GM12801 (cell line): Measurements from ENCODE around the gene MEPCE.

ENCODE experiments used
- CTCF ChIP-seq: IDR thresholded peaks from one replicate; pipeline ENCODE4 v1.5.1; 2011; ENCODE audit warnings: control low read depth; ENCODE audit not compliant: insufficient read length; ENCODE audit errors: extremely low read depth

MEPCE gene

GRCh38 chr7:100393233-100393905 lies 36.3 kb upstream of the MEPCE start:
- TF ChIP-seq CTCF = no peak

- TF ChIP-seq CTCF = no peak
These were observed 35.6 kb upstream of the MEPCE start for GRCh38 chr7:100394077-100394476.

GRCh38 chr7:100396421-100396982 lies 33.1 kb upstream of the MEPCE start:
- no peak for TF ChIP-seq CTCF

GRCh38 chr7:100397315-100398081 lies 32.1 kb upstream of the MEPCE start:
- TF ChIP-seq CTCF = no peak

- no peak for TF ChIP-seq CTCF
These were observed 31.4 kb upstream of the MEPCE start for GRCh38 chr7:100398239-100398638.

- TF ChIP-seq CTCF = no peak
These were observed 29.6 kb upstream of the MEPCE start for GRCh38 chr7:100400041-100400440.

- TF ChIP-seq CTCF = no peak
These were observed 29.0 kb upstream of the MEPCE start for GRCh38 chr7:100400656-100401055.
